ENCODE data around the gene ERBB4. TPM values are rescaled to one million over a fixed set of nuclear protein-coding genes. Genes with fewer than 3 reads are reported as not detected.

Gene ERBB4
- polyA plus RNA-seq, 3 donors from 2014 or later: not detected

- H3K9me3 Mint-ChIP-seq: peaks cover 0 to 20% (median 7%) of the 10 kb centered on the region in 6 donors
- DNase-seq: no peak
Measured at GRCh38 chr2:212536817-212537725, 1.5 kb downstream of the ERBB4 start.

DNA sequence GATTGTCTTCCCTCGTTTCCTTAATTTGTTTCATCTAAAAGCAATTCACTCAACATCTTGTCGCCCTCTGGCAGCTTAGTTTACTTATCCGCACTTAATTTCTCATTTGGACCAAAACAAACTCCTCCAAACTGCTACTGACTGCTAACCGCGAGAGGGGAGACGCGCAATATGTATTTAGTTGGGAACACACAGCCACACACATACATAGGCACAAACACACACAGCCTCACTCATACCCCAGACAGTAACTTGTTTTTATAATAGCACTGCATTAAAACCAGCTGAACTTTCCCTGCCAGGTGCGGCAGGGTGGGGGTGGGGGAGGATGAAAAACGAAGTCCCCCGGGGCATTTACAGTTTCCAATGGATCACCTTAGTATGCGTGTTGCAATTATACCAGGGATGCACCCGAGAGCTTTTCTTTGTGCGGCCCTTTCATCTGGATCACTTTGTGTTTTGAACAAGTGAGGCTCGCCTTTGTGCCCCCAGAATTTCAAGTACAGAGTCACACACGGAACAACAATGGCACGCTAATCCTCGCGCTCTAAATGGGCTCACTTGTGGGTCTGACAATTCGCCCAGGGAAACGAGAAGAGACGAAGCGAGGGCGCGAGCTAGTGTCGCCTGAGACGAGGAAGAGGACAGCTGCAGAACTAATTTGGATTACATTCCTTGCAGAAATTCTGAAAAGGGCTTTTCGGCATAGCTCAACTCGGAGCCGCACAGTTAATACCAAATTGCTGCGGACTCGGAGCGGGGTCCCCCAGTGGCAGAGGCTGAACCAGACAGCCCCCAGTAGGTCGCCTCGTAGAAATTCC is 2.4 kb downstream of the ERBB4 start:
- Mint-ChIP-seq H3K4me1 (peaks cover 13 to 19% of the 10 kb centered on the region in 2 donors), H3K4me3 (peak overlapping the region in 3 of 5 donors; percentile 20 to 45 (median 35)), H3K9me3 (peaks cover 0 to 18% (median 7%) of the 10 kb centered on the region in 6 donors), H3K36me3 (peaks cover 0 to 4% (median 0%) of the 10 kb centered on the region in 3 donors), H3K27me3 (ENCODE audit: low read depth in 3 of 3) (peaks cover 10 to 26% (median 15%) of the 10 kb centered on the region in 3 donors), H3K27ac (no peak overlapping the region)
- no peak for DNase-seq

More at GRCh38 chr2:212536817-212537725, 1.5 kb downstream of the ERBB4 start:
- Mint-ChIP-seq H3K27me3 (ENCODE audit: low read depth in 3 of 3) (peaks cover 10 to 29% (median 15%) of the 10 kb centered on the region in 3 donors), H3K4me3 (peak overlapping the region in 3 of 5 donors; percentile 20 to 61 (median 35)), H3K4me1 (peaks cover 13 to 19% of the 10 kb centered on the region in 2 donors), H3K36me3 (peaks cover 0 to 7% (median 0%) of the 10 kb centered on the region in 3 donors), H3K27ac (no peak overlapping the region)

DNA sequence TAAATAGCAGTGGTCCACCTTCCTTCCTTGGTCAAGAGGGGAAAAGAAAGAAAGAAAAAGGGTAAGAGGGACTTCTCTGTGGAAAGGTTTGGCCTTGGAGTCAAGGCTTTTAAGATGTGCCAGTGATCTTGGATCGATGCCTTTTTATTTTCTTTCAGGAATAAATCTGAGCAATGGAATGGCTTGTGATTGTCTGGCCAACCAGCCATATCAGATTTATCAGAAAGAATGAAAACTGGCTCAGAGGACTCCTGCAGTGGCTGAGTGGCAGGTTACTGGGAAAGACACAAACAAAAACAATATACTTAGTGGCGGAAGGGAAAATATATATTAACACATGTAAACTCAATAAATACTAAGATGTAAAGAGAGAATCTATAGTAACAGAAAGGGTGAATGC is 4.3 kb downstream of the ERBB4 start:
- peaks cover 8 to 21% (median 14%) of the 10 kb centered on the region in 3 donors for H3K27me3 Mint-ChIP-seq (ENCODE audit: low read depth in 3 of 3)
- H3K4me3 Mint-ChIP-seq: no peak overlapping the region
- no peak for DNase-seq
- H3K4me1 Mint-ChIP-seq: peaks cover 9 to 13% of the 10 kb centered on the region in 2 donors
- peaks cover 0 to 15% (median 3%) of the 10 kb centered on the region in 6 donors for H3K9me3 Mint-ChIP-seq
- H3K27ac Mint-ChIP-seq: no peak overlapping the region
- H3K36me3 Mint-ChIP-seq: no peaks in the 10 kb centered on the region

- no peak for DNase-seq
- no peak overlapping the region for H3K27ac Mint-ChIP-seq
- peaks cover 9 to 13% of the 10 kb centered on the region in 2 donors for H3K4me1 Mint-ChIP-seq
- no peaks in the 10 kb centered on the region for H3K36me3 Mint-ChIP-seq
- H3K4me3 Mint-ChIP-seq: no peak overlapping the region
- H3K9me3 Mint-ChIP-seq: peaks cover 0 to 15% (median 3%) of the 10 kb centered on the region in 6 donors
- peaks cover 5 to 16% (median 10%) of the 10 kb centered on the region in 3 donors for H3K27me3 Mint-ChIP-seq (ENCODE audit: low read depth in 3 of 3)
Measured at GRCh38 chr2:212532585-212532984, 6.0 kb downstream of the ERBB4 start.

DNA sequence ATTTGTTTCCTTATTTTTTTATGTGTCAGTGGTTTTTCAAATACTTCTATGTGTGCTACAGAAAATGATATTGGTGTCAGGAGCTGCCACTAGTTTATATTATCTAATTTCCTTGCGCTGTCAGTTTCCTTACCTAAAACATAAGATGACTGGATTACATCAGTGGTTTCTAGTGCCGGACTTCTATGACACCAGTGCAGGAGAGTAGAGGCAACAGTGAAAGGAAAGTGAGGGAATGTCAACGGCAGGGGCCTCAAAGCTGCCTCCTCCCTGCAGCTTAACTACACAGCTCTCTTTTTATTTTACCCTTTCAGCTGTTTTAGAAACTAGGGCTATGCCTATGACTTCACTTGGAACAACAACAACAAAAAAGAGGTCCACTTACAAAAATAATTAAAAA is 6.5 kb downstream of the ERBB4 start:
- Mint-ChIP-seq H3K4me3 (no peak overlapping the region), H3K27me3 (ENCODE audit: low read depth in 3 of 3) (peaks cover 3 to 14% (median 6%) of the 10 kb centered on the region in 3 donors), H3K27ac (no peak overlapping the region), H3K9me3 (peaks cover 0 to 15% (median 3%) of the 10 kb centered on the region in 6 donors), H3K36me3 (no peaks in the 10 kb centered on the region), H3K4me1 (peaks cover 6 to 11% of the 10 kb centered on the region in 2 donors)
- no peak for DNase-seq

DNA sequence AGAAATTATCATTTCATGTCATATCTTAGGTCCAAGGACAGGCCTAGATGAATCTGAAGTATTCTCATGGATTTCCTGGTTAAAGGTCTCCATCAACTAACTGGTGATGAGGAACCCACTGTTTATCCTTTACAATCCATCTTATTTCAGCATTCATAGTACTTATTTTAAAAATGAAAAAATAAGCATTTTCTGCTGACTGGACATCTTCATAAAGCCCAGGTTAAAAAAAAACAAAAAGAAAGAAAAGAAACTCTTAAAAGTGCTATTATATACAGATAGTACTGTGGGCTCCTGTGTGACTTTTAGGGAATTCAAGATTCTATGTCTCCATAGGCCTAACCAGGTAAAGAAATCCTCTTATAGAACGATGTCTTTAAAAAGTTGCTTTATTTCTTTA is 7.1 kb downstream of the ERBB4 start:
- H3K4me1 Mint-ChIP-seq: peaks cover 3 to 5% of the 10 kb centered on the region in 2 donors
- H3K36me3 Mint-ChIP-seq: no peaks in the 10 kb centered on the region
- peaks cover 0 to 11% (median under 1%) of the 10 kb centered on the region in 6 donors for H3K9me3 Mint-ChIP-seq
- no peak overlapping the region for H3K4me3 Mint-ChIP-seq
- no peak overlapping the region for H3K27ac Mint-ChIP-seq
- peaks cover 0 to 9% (median 4%) of the 10 kb centered on the region in 3 donors for H3K27me3 Mint-ChIP-seq (ENCODE audit: low read depth in 3 of 3)
- no peak for DNase-seq

DNA sequence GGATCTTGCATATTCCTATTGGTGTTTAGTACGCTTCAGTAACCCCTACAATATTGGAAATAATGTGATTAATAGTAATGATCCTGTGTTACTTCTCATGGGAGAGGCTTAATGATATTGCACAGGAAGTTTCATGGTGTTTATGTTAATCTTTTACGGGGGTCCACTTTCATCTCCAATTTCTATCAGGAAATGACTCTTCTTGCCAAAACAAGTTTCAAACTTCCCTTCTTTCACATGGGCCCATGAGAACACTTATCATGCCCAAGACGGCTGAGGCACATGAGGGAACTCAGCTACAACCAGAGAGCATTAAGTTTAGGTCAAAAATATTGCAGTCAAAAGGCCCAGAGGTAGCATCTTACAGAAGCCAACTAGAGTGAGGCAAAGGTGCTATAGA is 7.6 kb downstream of the ERBB4 start:
- Mint-ChIP-seq H3K27me3 (ENCODE audit: low read depth in 3 of 3) (peaks cover 0 to 6% (median 4%) of the 10 kb centered on the region in 3 donors), H3K36me3 (no peaks in the 10 kb centered on the region), H3K9me3 (peaks cover 0 to 6% (median 0%) of the 10 kb centered on the region in 6 donors), H3K4me1 (no peaks in the 10 kb centered on the region), H3K27ac (no peak overlapping the region), H3K4me3 (no peak overlapping the region)
- no peak for DNase-seq

DNA sequence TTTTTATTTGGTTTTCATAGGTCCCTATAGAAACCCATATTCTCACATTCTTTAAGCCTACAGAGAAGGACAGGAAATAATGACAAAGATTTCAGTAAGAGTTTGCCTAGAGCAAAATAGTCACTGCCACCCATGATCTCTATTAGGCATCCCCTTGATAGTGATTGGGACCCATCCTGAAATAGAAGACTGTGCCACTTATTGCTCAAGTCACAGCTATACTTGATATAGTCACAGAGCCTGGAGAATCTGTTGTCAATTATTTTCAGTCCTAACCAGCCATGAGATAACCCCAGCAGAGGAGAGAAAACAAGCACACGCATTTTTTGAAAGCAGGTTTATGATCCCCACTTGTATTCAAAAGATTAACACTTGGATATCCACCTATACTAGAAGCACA is 8.2 kb downstream of the ERBB4 start:
- peaks cover 0 to 6% (median 0%) of the 10 kb centered on the region in 6 donors for H3K9me3 Mint-ChIP-seq
- H3K36me3 Mint-ChIP-seq: no peaks in the 10 kb centered on the region

DNA sequence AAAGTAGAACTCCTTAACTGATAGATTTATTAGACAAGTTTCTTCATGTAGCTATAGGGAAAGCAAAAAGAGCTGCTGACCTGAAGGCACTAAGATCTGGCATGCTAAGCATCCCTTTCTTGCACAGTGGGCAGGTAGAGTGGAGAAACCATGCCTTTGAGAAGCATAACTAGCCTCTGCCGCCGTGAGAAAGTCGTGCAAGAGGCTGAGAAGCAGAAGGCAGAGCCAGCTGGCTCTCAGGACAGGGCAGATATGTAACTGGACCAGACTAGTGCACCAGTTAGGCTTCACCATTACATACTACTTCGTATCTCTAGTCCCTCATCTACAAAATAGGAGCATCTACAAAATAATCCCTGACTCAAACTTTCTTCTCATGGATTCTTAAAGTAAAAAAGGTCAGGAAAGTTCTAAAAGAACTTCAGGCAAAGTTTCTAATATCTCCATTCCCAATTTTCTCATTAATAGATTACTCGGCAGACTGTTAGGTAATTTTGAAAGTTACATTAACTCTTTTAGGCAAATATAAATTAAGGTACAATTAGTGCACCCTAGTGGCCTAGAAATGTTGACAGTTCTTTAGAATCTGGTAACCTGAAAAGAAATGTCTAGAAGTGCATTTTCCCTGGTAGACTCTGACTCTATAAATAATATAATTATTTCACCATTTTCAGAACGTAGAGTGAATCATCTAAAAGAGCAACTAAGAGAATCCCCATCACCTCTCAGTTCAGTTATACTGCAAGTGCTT is 10.3 kb downstream of the ERBB4 start:
- Mint-ChIP-seq H3K27ac (no peak overlapping the region), H3K27me3 (ENCODE audit: low read depth in 3 of 3) (peaks cover 0 to 6% (median 4%) of the 10 kb centered on the region in 3 donors), H3K4me3 (no peak overlapping the region), H3K36me3 (no peaks in the 10 kb centered on the region), H3K4me1 (no peaks in the 10 kb centered on the region), H3K9me3 (no peaks in the 10 kb centered on the region)
- no peak for DNase-seq

More for the DNA sequence above, 8.2 kb downstream of the ERBB4 start:
- H3K4me1 Mint-ChIP-seq: no peaks in the 10 kb centered on the region
- DNase-seq: no peak
- H3K27me3 Mint-ChIP-seq (ENCODE audit: low read depth in 3 of 3): peaks cover 0 to 6% (median 4%) of the 10 kb centered on the region in 3 donors
- no peak overlapping the region for H3K27ac Mint-ChIP-seq
- H3K4me3 Mint-ChIP-seq: no peak overlapping the region

DNA sequence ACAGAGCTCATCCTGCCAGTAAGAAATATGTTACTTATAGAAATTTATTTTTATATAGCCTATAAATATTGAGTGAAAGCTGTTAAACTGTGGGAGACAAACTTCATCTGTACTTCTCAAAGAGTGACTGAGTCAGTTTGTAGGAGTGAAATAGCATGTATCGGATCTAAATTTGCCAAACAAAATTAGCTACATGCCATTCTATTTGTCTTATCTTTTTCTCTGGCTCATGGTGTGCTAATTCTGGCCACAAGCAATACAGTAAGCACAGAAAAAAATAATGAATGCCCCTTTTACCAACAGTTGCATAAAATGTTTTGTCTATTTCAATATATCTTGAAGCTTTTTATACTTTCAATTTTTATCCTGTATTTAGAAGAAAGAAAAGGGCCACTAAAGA is 12.5 kb downstream of the ERBB4 start:
- Mint-ChIP-seq H3K4me3 (no peak overlapping the region), H3K36me3 (no peaks in the 10 kb centered on the region), H3K4me1 (no peaks in the 10 kb centered on the region), H3K9me3 (peaks cover 0 to 4% (median 0%) of the 10 kb centered on the region in 6 donors), H3K27ac (no peak overlapping the region), H3K27me3 (ENCODE audit: low read depth in 3 of 3) (peaks cover 0 to 6% (median 2%) of the 10 kb centered on the region in 3 donors)
- no peak for DNase-seq

DNA sequence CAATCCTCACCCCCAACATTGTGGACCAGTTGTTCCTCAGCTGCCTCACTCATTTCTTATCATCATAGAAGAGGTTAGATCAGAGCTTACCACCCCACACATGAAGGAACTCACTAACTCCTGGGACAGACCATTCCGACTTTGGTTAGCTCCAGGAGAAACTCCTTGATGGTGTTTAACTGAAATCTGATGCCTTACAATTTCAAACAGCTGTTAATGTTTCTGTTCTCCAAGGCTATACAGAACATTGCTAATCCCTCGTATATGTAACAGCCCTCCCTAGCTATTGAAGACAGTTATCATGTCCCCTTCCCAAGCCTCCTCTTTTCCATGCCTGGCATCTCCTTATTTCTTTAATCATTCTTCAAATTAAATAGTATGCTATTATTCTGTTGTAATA is 14.8 kb downstream of the ERBB4 start:
- Mint-ChIP-seq H3K27ac (no peak overlapping the region), H3K4me1 (no peaks in the 10 kb centered on the region), H3K4me3 (no peak overlapping the region)

DNA sequence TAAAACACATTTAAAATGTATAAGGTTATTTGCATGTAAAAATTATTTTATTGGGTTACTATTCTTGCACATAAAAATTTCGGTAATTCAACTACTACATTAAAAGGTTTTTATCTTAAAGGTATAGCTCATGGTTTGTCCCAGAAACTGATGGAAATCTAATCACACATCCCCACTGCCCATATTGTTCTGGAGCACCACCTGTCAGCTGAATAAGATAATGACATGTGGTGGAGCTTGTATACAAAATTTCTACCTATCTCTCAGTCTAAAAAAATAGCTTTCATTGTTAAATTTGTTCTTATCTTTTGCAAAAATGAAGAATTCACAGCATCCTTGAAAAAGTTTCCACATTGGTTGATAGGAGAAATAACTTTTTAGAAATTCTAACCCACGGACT is 18.3 kb downstream of the ERBB4 start:
- Mint-ChIP-seq H3K36me3 (no peaks in the 10 kb centered on the region), H3K4me1 (no peaks in the 10 kb centered on the region), H3K27me3 (ENCODE audit: low read depth in 3 of 3) (no peaks in the 10 kb centered on the region), H3K27ac (no peak overlapping the region), H3K4me3 (no peak overlapping the region), H3K9me3 (peaks cover 0 to 4% (median 0%) of the 10 kb centered on the region in 6 donors)
- DNase-seq: no peak

More for the DNA sequence above, 14.8 kb downstream of the ERBB4 start:
- Mint-ChIP-seq H3K27me3 (ENCODE audit: low read depth in 3 of 3) (no peaks in the 10 kb centered on the region), H3K9me3 (peaks cover 0 to 4% (median 0%) of the 10 kb centered on the region in 6 donors), H3K36me3 (no peaks in the 10 kb centered on the region)
- no peak for DNase-seq

GRCh38 chr2:212517693-212518092 is 20.9 kb downstream of the ERBB4 start:
- H3K9me3 Mint-ChIP-seq: peaks cover 0 to 4% (median 0%) of the 10 kb centered on the region in 6 donors
- H3K4me3 Mint-ChIP-seq: no peak overlapping the region
- no peaks in the 10 kb centered on the region for H3K4me1 Mint-ChIP-seq
- DNase-seq: no peak
- H3K27me3 Mint-ChIP-seq (ENCODE audit: low read depth in 3 of 3): peaks cover 0 to 2% (median 1%) of the 10 kb centered on the region in 3 donors
- no peaks in the 10 kb centered on the region for H3K36me3 Mint-ChIP-seq
- H3K27ac Mint-ChIP-seq: no peak overlapping the region

Measured in immature natural killer cell (primary cell).